Endothelial cell of umbilical vein (primary cell): ENCODE results near the gene FIZ1. TPM values are rescaled to one million over a fixed set of nuclear protein-coding genes. Genes with fewer than 3 reads are reported as not detected.

ENCODE experiments used
- BruUV-seq: library from RNA; stranded (reverse); fragments of 400-500 nt; replicated peaks from 2 replicates; lab custom pipeline; 2021; lab: Mats Ljungman, UMichigan
- CTCF ChIA-PET: fragments of 300-600, 350-600 bp; sonication (Branson Sonifier 250); formaldehyde crosslinking; loops from one replicate; lab custom pipeline; 2021; ENCODE audit warnings: antibody characterized with exemption, inconsistent platforms; lab: Charles Lee
- POLR2A ChIA-PET: fragments of 300-600, 350-600 bp; sonication (Branson Sonifier 250); formaldehyde crosslinking; loops from one replicate; lab custom pipeline; 2021; ENCODE audit warnings: antibody characterized with exemption, inconsistent platforms; lab: Charles Lee
- DNase-seq: peaks from one replicate; pipeline ENCODE4 v3.0.0-alpha.2; 2011; ENCODE audit warnings: low read depth, low spot score
- FAIRE-seq: peaks from 2 replicates; lab custom pipeline; 2011; peaks lifted over from hg19 to GRCh38; lab: Jason Lieb, UNC
- H2AFZ ChIP-seq: 2 replicates; pipeline ENCODE4 v1.6.0; 2012; ENCODE audit warnings: low read depth, low read length, control low read depth, inconsistent platforms
- H3K27ac ChIP-seq: 2 replicates; pipeline ENCODE4 v1.5.1; 2011; ENCODE audit warnings: low read depth, mild to moderate bottlenecking, control low read depth, low read length, moderate library complexity; ENCODE audit not compliant: insufficient read depth
- H3K27me3 ChIP-seq, 2 experiments: 2 replicates each; pipeline versions ENCODE4 v1.6.0 to v1.6.1; 2011; ENCODE audit warnings: low read length in 2 of 2, mixed read lengths in 1 of 2; ENCODE audit not compliant: control insufficient read depth in 2 of 2, insufficient read depth in 2 of 2
- H3K36me3 ChIP-seq, 2 experiments: 2 replicates in 1 of 2; 3 replicates in 1 of 2; pipeline ENCODE4 v1.5.1; 2011; ENCODE audit warnings: low read length in 2 of 2, mild to moderate bottlenecking in 1 of 2, moderate library complexity in 1 of 2; ENCODE audit not compliant: control insufficient read depth in 2 of 2, insufficient read depth in 2 of 2; ENCODE audit errors: extremely low read depth in 1 of 2
- H3K4me1 ChIP-seq: 3 replicates; pipeline ENCODE4 v1.5.1; 2011; ENCODE audit warnings: mild to moderate bottlenecking, low read length; ENCODE audit not compliant: control insufficient read depth, insufficient read depth; ENCODE audit errors: extremely low read depth
- H3K4me2 ChIP-seq: 2 replicates; pipeline ENCODE4 v1.6.1; 2011; ENCODE audit warnings: low read length, control low read depth, mixed read lengths; ENCODE audit not compliant: insufficient read depth
- H3K4me3 ChIP-seq, 3 experiments: fragments of 200-600 bp in 1 of 3; sonication (generic), shearing (Covaris generic) in 1 of 3; replicated peaks in 1 of 3; 2 replicates each; pipeline ENCODE4 v1.5.1; 2011 to 2016; ENCODE audit warnings: control low read depth in 3 of 3, low read length in 3 of 3, mild to moderate bottlenecking in 2 of 3, inconsistent platforms in 1 of 3, low read depth in 1 of 3, moderate library complexity in 1 of 3; ENCODE audit not compliant: insufficient read depth in 1 of 3
- H3K79me2 ChIP-seq: 2 replicates; pipeline ENCODE4 v1.6.0; 2012; ENCODE audit warnings: low read length, inconsistent platforms; ENCODE audit not compliant: control insufficient read depth, insufficient read depth
- H3K9ac ChIP-seq: replicated peaks from 2 replicates; pipeline ENCODE3; 2011; ENCODE audit warnings: low read length, control low read depth; ENCODE audit not compliant: insufficient read depth; ENCODE audit errors: extremely low read depth
- H3K9me1 ChIP-seq: replicated peaks from 3 replicates; pipeline ENCODE4 v1.6.0; 2011; ENCODE audit warnings: mild to moderate bottlenecking, low read length; ENCODE audit not compliant: control insufficient read depth, insufficient read depth; ENCODE audit errors: extremely low read depth
- H3K9me3 ChIP-seq: replicated peaks from 2 replicates; pipeline ENCODE4 v1.5.1; 2012; ENCODE audit warnings: low read length, inconsistent platforms; ENCODE audit not compliant: control insufficient read depth, insufficient read depth
- H4K20me1 ChIP-seq: replicated peaks from 2 replicates; pipeline ENCODE3; 2011; ENCODE audit warnings: mild to moderate bottlenecking, low read length; ENCODE audit not compliant: control insufficient read depth, insufficient read depth; ENCODE audit errors: extremely low read depth
- FOS ChIP-seq: IDR thresholded peaks from 2 replicates; pipeline ENCODE4 v1.6.1; 2011; ENCODE audit warnings: mild to moderate bottlenecking, low read length, moderate library complexity, borderline replicate concordance; ENCODE audit not compliant: insufficient read depth
- JUN ChIP-seq: IDR thresholded peaks from 2 replicates; pipeline ENCODE4 v1.6.1; 2011; ENCODE audit warnings: borderline replicate concordance, low read depth; ENCODE audit not compliant: insufficient read length, insufficient read depth
- MYC ChIP-seq: IDR thresholded peaks from one replicate; pipeline ENCODE4 v1.6.1; 2011; ENCODE audit warnings: mild to moderate bottlenecking, low read depth, low read length
- POLR2AphosphoS5 ChIP-seq: IDR thresholded peaks from 2 replicates; pipeline ENCODE4 v1.6.1; 2012; ENCODE audit warnings: low read depth, mild to moderate bottlenecking, control low read depth, low read length, moderate library complexity; ENCODE audit not compliant: insufficient read depth
- dilution Hi-C: fragments of 300-500 bp; cut with MboI; formaldehyde crosslinking; loops from one replicate; pipeline ENCODE4 v1.15.0; 2019; ENCODE audit warnings: low sequenced_read_pairs; ENCODE audit not compliant: extremely low pct_ligation_motif_present
- intact Hi-C: fragments of 100-400 bp; cut with micrococcal nuclease; formaldehyde crosslinking; loops from one replicate; pipeline ENCODE4 v1.10.0; 2022
- polyA plus RNA-seq, 4 experiments: library from polyadenylated mRNA; depleted of rRNA in 3 of 4; stranded (reverse) in 3 of 4; unstranded in 1 of 4; fragments of >200 nt; gene quantifications; 2 replicates each; pipeline versions ENCODE4 v1.2.1 to v1.2.3, GENCODE V29; 2011 to 2012; ENCODE audit warnings: missing spikeins in 1 of 4
- total RNA-seq: library from RNA; stranded (reverse); gene quantifications from 2 replicates; pipeline ENCODE4 v1.2.3, GENCODE V29; 2021
- TF ChIP-seq, protein P1 (sequence below): IDR thresholded peaks from 2 replicates; pipeline ENCODE4 v1.6.1; 2011; ENCODE audit not compliant: insufficient read depth, insufficient read length
- TF ChIP-seq, protein P2 (sequence below), 2 donors: IDR thresholded peaks; 1 replicate in 1 of 2; 2 replicates in 1 of 2; pipeline ENCODE4 v1.5.1; 2011; ENCODE audit warnings: low read length in 2 of 2, mild to moderate bottlenecking in 2 of 2, moderate library complexity in 2 of 2, control low read depth in 1 of 2, inconsistent platforms in 1 of 2, low read depth in 1 of 2; ENCODE audit not compliant: insufficient read depth in 1 of 2; ENCODE audit errors: extremely low read depth in 1 of 2

The FIZ1 gene
- total and polyA plus RNA-seq, 2 donors (not counting 3 experiments of a cell fraction or from before 2014, with no cell fraction given), result 6.6 to 15.6 TPM

DNA sequence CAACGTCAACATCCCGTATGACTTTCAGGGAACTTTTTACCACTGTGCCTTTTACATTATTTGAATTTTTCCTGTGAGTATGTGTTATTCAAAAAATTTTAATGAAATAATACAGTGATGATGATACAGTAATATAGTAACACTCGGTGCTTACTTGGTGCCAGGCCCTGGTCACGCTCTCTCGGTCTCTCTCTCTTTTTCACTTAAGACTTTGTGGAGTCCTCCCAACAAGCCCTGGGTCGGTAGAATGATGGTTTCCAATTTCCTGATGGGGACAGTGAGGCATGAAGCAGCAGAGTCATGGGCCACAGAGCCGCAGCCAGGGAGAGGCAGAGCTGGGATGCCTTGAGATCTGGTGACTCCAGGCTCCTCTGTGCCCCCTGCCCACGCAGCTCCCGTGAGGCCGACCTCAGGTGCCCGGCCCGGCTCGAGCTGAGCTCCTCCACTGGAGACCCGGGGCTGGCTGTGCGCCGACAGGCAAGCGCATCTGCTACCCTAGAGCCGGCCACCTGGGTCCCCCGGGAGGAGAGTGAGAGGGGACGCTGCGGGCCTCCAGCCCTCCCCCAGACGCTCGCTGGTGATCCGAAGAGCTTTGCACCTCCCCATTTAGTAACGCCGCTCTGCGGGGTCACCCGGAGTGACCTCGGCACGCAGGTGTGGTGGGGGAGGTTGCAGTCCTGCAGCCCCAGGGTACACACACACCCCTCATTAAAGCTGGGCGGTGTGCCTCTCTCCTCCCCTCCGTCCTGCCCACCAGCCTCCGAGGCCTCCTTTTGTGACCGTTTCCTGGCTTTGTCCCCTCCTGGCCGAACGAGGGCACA lies 49.6 kb downstream of the FIZ1 start:
- Histone ChIP-seq H3K4me3 (peak overlapping the region in 2 of 3 experiments; percentile 21 to 26), H3K27ac (peak overlapping the region; percentile 96), H3K36me3 (no peaks in the 10 kb centered on the region), H4K20me1 (no peaks in the 10 kb centered on the region), H3K4me2 (peak overlapping the region; percentile 65), H3K4me1 (peaks cover 33% of the 10 kb centered on the region), H3K79me2 (no peaks in the 10 kb centered on the region), H2AFZ (peak overlapping the region; percentile 65), H3K27me3 (peaks cover 0 to 3% of the 10 kb centered on the region in 2 experiments), H3K9me3 (no peaks in the 10 kb centered on the region), H3K9ac (peak overlapping the region; percentile 79), H3K9me1 (no peaks in the 10 kb centered on the region)
- intact Hi-C loops (loop anchor here (1.0 kb wide), 2 partner anchors 31 to 32 kb away; partner anchors contain the start of gene ZNF579), dilution Hi-C loops (no loop called here)
- ChIA-PET POLR2A (interaction anchor here (0.5 kb wide), 1 partner anchor 73 kb away, joined by 3 read pairs; no protein-coding TSS in a partner anchor), CTCF (interaction anchor here (0.7 to 2.0 kb wide), 7 partner anchors 9 to 83 kb away, joined by 3 to 9 read pairs (median 4); partner anchors contain the start of gene FIZ1)
- DNase-seq (peak; percentile 86), FAIRE-seq (peak; percentile 83)
- TF ChIP-seq POLR2AphosphoS5, result peak; percentile 35
- peak; percentile 80 for TF ChIP-seq JUN
- TF ChIP-seq FOS, result peak; percentile 76
- TF ChIP-seq, protein P1, sequence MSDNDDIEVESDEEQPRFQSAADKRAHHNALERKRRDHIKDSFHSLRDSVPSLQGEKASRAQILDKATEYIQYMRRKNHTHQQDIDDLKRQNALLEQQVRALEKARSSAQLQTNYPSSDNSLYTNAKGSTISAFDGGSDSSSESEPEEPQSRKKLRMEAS, result no peak
- TF ChIP-seq, protein P2, sequence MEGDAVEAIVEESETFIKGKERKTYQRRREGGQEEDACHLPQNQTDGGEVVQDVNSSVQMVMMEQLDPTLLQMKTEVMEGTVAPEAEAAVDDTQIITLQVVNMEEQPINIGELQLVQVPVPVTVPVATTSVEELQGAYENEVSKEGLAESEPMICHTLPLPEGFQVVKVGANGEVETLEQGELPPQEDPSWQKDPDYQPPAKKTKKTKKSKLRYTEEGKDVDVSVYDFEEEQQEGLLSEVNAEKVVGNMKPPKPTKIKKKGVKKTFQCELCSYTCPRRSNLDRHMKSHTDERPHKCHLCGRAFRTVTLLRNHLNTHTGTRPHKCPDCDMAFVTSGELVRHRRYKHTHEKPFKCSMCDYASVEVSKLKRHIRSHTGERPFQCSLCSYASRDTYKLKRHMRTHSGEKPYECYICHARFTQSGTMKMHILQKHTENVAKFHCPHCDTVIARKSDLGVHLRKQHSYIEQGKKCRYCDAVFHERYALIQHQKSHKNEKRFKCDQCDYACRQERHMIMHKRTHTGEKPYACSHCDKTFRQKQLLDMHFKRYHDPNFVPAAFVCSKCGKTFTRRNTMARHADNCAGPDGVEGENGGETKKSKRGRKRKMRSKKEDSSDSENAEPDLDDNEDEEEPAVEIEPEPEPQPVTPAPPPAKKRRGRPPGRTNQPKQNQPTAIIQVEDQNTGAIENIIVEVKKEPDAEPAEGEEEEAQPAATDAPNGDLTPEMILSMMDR (IDR thresholded peaks at IDR 0.05; ENCODE audit: extremely low read depth in 1 of 2, insufficient read depth in 1 of 2, low read depth in 1 of 2, low read length in 2 of 2), result peak in 1 of 2 donors; percentile 13
- TF ChIP-seq MYC, result no peak
- BruUV-seq, result TSS peak; percentile 98
